ENCODE measurements around the gene UVSSA. TPM values are rescaled to one million over a fixed set of nuclear protein-coding genes. Genes with fewer than 3 reads are reported as not detected.

UVSSA gene
- total and polyA plus RNA-seq, 7 experiments from 2014 or later: 3.2 to 44.1 (median 39.3) TPM

GRCh38 chr4:1329408-1330371, 17.3 kb upstream of the UVSSA start:
- peaks cover 0 to 21% (median 9%) of the 10 kb centered on the region in 5 donors for H3K36me3 Mint-ChIP-seq
- CTCF ChIA-PET: interaction anchor here (0.5 to 2.1 kb wide), 7 partner anchors 14 to 43 kb away, joined by 3 to 6 read pairs (median 4); no protein-coding TSS in a partner anchor
- H3K27me3 Mint-ChIP-seq: no peaks in the 10 kb centered on the region
- H3K27ac Mint-ChIP-seq: peak overlapping the region; percentile 74 to 96 (median 92)
- Histone ChIP-seq H3K9me3 (ENCODE audit: control insufficient read depth in 2 of 3, low read length in 3 of 3) (no peaks in the 10 kb centered on the region), H3K27me3 (ENCODE audit: control insufficient read depth in 2 of 2, insufficient read depth in 2 of 2, low read length in 2 of 2) (no peaks in the 10 kb centered on the region), H3K36me3 (ENCODE audit: control insufficient read depth in 2 of 3, insufficient read depth in 3 of 3, low read length in 3 of 3) (peaks cover 2 to 66% (median 4%) of the 10 kb centered on the region in 3 experiments), H3K27ac (ENCODE audit: low read depth, low read length) (peak overlapping the region; percentile 38), H3K4me3 (ENCODE audit: low read length) (no peak overlapping the region), H3K4me1 (ENCODE audit: control insufficient read depth in 2 of 2, insufficient read depth in 2 of 2, low read length in 2 of 2) (peaks cover 32 to 39% of the 10 kb centered on the region in 2 donors)
- peak overlapping the region in 7 of 10 donors; percentile 72 to 80 (median 77) for H3K4me3 Mint-ChIP-seq
- peaks cover 22 to 32% (median 31%) of the 10 kb centered on the region in 7 donors for H3K4me1 Mint-ChIP-seq
- intact Hi-C loops (cut with micrococcal nuclease): loop anchor here (1.0 to 2.0 kb wide), 5 partner anchors 17 to 80 kb away; partner anchors contain the start of genes CTBP1 (in 1 of the 2), MAEA (in 1 of the 2) and UVSSA (in 1 of the 2)
- ATAC-seq (peak; percentile 31), DNase-seq (peak in 7 of 9 donors; percentile 30 to 52 (median 45))
- H3K9me3 Mint-ChIP-seq: no peaks in the 10 kb centered on the region
- POLR2A ChIA-PET: interaction anchor here (0.6 to 4.7 kb wide), 14 partner anchors 11 to 544 kb away, joined by 3 to 48 read pairs (median 3); partner anchors contain the start of genes CTBP1, MAEA and UVSSA

GRCh38 chr4:1330761-1331590, 16.0 kb upstream of the UVSSA start:
- ATAC-seq (peak; percentile 90), DNase-seq (peak in 8 of 9 donors; percentile 38 to 81 (median 74))
- ChIA-PET CTCF (interaction anchor here (0.6 to 2.1 kb wide), 5 partner anchors 12 to 45 kb away, joined by 3 to 6 read pairs (median 5); no protein-coding TSS in a partner anchor), POLR2A (interaction anchor here (0.7 to 4.7 kb wide), 9 partner anchors 9 to 382 kb away, joined by 3 to 48 read pairs (median 3); partner anchors contain the start of genes CTBP1, MAEA and UVSSA)
- peaks cover 0 to 59% (median 5%) of the 10 kb centered on the region in 3 experiments for H3K36me3 ChIP-seq (ENCODE audit: control insufficient read depth in 2 of 3, insufficient read depth in 3 of 3, low read length in 3 of 3)
- Mint-ChIP-seq H3K36me3 (peaks cover 4 to 27% (median 14%) of the 10 kb centered on the region in 5 donors), H3K9me3 (no peaks in the 10 kb centered on the region), H3K27ac (peak overlapping the region; percentile 74 to 97 (median 92)), H3K27me3 (no peaks in the 10 kb centered on the region), H3K4me1 (peaks cover 22 to 36% (median 31%) of the 10 kb centered on the region in 7 donors), H3K4me3 (peak overlapping the region; percentile 61 to 80 (median 76))
- H3K4me3 ChIP-seq (ENCODE audit: low read length): peak overlapping the region; percentile 28
- peaks cover 32 to 39% of the 10 kb centered on the region in 2 donors for H3K4me1 ChIP-seq (ENCODE audit: control insufficient read depth in 2 of 2, insufficient read depth in 2 of 2, low read length in 2 of 2)
- intact Hi-C loops (cut with micrococcal nuclease): loop anchor here (1.0 to 2.0 kb wide), 4 partner anchors 15 to 42 kb away; partner anchors contain the start of genes MAEA (in 1 of the 2) and UVSSA (in 1 of the 2)
- H3K27me3 ChIP-seq (ENCODE audit: control insufficient read depth in 2 of 2, insufficient read depth in 2 of 2, low read length in 2 of 2): no peaks in the 10 kb centered on the region
- H3K27ac ChIP-seq (ENCODE audit: low read depth, low read length): peak overlapping the region; percentile 38
- H3K9me3 ChIP-seq (ENCODE audit: control insufficient read depth in 2 of 3, low read length in 3 of 3): no peaks in the 10 kb centered on the region

GRCh38 chr4:1331591-1332353, 15.2 kb upstream of the UVSSA start:
- peaks cover 23 to 41% (median 35%) of the 10 kb centered on the region in 7 donors for H3K4me1 Mint-ChIP-seq
- H3K27me3 Mint-ChIP-seq: no peaks in the 10 kb centered on the region
- intact Hi-C loops (cut with micrococcal nuclease): loop anchor here (2.0 kb wide), 2 partner anchors 15 to 21 kb away; partner anchors contain the start of gene UVSSA (in 1 of the 2)
- H3K27ac Mint-ChIP-seq: peak overlapping the region in 7 of 9 donors; percentile 39 to 94 (median 80)
- Histone ChIP-seq H3K27ac (ENCODE audit: low read depth, low read length) (peak overlapping the region; percentile 9), H3K36me3 (ENCODE audit: control insufficient read depth in 2 of 3, insufficient read depth in 3 of 3, low read length in 3 of 3) (peaks cover 4 to 59% (median 5%) of the 10 kb centered on the region in 3 experiments), H3K4me3 (ENCODE audit: low read length) (no peak overlapping the region), H3K27me3 (ENCODE audit: control insufficient read depth in 2 of 2, insufficient read depth in 2 of 2, low read length in 2 of 2) (no peaks in the 10 kb centered on the region), H3K4me1 (ENCODE audit: control insufficient read depth in 2 of 2, insufficient read depth in 2 of 2, low read length in 2 of 2) (peaks cover 32 to 39% of the 10 kb centered on the region in 2 donors), H3K9me3 (ENCODE audit: control insufficient read depth in 2 of 3, low read length in 3 of 3) (no peaks in the 10 kb centered on the region)
- H3K9me3 Mint-ChIP-seq: no peaks in the 10 kb centered on the region
- peaks cover 4 to 33% (median 18%) of the 10 kb centered on the region in 5 donors for H3K36me3 Mint-ChIP-seq
- CTCF ChIA-PET: interaction anchor here (0.9 kb wide), 1 partner anchor 18 kb away, joined by 3 read pairs; no protein-coding TSS in a partner anchor
- POLR2A ChIA-PET: interaction anchor here (0.6 to 4.7 kb wide), 5 partner anchors 9 to 859 kb away, joined by 3 to 48 read pairs (median 3); partner anchors contain the start of genes CTBP1 and UVSSA
- peak overlapping the region in 9 of 10 donors; percentile 12 to 77 (median 42) for H3K4me3 Mint-ChIP-seq
- no peak for ATAC-seq
- no peak for DNase-seq

- Histone ChIP-seq H3K36me3 (ENCODE audit: control insufficient read depth in 2 of 3, insufficient read depth in 3 of 3, low read length in 3 of 3) (peaks cover 5 to 59% (median 11%) of the 10 kb centered on the region in 3 experiments), H3K27me3 (ENCODE audit: control insufficient read depth in 2 of 2, insufficient read depth in 2 of 2, low read length in 2 of 2) (no peaks in the 10 kb centered on the region), H3K4me1 (ENCODE audit: control insufficient read depth in 2 of 2, insufficient read depth in 2 of 2, low read length in 2 of 2) (peaks cover 32 to 39% of the 10 kb centered on the region in 2 donors), H3K4me3 (ENCODE audit: low read length) (no peak overlapping the region), H3K27ac (ENCODE audit: low read depth, low read length) (no peak overlapping the region), H3K9me3 (ENCODE audit: control insufficient read depth in 2 of 3, low read length in 3 of 3) (no peaks in the 10 kb centered on the region)
- intact Hi-C loops (cut with micrococcal nuclease): no loop called here
- no peaks in the 10 kb centered on the region for H3K9me3 Mint-ChIP-seq
- peaks cover 28 to 50% (median 35%) of the 10 kb centered on the region in 7 donors for H3K4me1 Mint-ChIP-seq
- no peak overlapping the region for H3K4me3 Mint-ChIP-seq
- ChIA-PET CTCF (interaction anchor here (0.9 kb wide), 1 partner anchor 17 kb away, joined by 3 read pairs; no protein-coding TSS in a partner anchor), POLR2A (interaction anchor here (0.6 to 4.7 kb wide), 4 partner anchors 14 to 860 kb away, joined by 3 to 48 read pairs (median 4); partner anchors contain the start of genes CTBP1 and UVSSA)
- DNase-seq: no peak
- no peaks in the 10 kb centered on the region for H3K27me3 Mint-ChIP-seq
- H3K27ac Mint-ChIP-seq: peak overlapping the region in 2 of 9 donors; percentile 80 to 83
- ATAC-seq: no peak
- peaks cover 4 to 42% (median 26%) of the 10 kb centered on the region in 5 donors for H3K36me3 Mint-ChIP-seq
Measured at GRCh38 chr4:1332686-1333085, 14.3 kb upstream of the UVSSA start.

- no peak overlapping the region for H3K4me3 Mint-ChIP-seq
- Histone ChIP-seq H3K4me1 (ENCODE audit: control insufficient read depth in 2 of 2, insufficient read depth in 2 of 2, low read length in 2 of 2) (peaks cover 32 to 38% of the 10 kb centered on the region in 2 donors), H3K9me3 (ENCODE audit: control insufficient read depth in 2 of 3, low read length in 3 of 3) (no peaks in the 10 kb centered on the region), H3K27me3 (ENCODE audit: control insufficient read depth in 2 of 2, insufficient read depth in 2 of 2, low read length in 2 of 2) (no peaks in the 10 kb centered on the region), H3K36me3 (ENCODE audit: control insufficient read depth in 2 of 3, insufficient read depth in 3 of 3, low read length in 3 of 3) (peaks cover 5 to 59% (median 14%) of the 10 kb centered on the region in 3 experiments), H3K4me3 (ENCODE audit: low read length) (no peak overlapping the region), H3K27ac (ENCODE audit: low read depth, low read length) (no peak overlapping the region)
- POLR2A ChIA-PET: interaction anchor here (1.8 to 4.7 kb wide), 2 partner anchors 13 to 84 kb away, joined by 4 to 48 read pairs; partner anchors contain the start of genes CTBP1 and UVSSA
- DNase-seq (no peak), ATAC-seq (no peak)
- intact Hi-C loops (cut with micrococcal nuclease): no loop called here
- CTCF ChIA-PET: no interaction called here
- peak overlapping the region in 1 of 9 donors; percentile 56 for H3K27ac Mint-ChIP-seq
- H3K9me3 Mint-ChIP-seq: no peaks in the 10 kb centered on the region
- H3K27me3 Mint-ChIP-seq: no peaks in the 10 kb centered on the region
- H3K4me1 Mint-ChIP-seq: peaks cover 28 to 52% (median 35%) of the 10 kb centered on the region in 7 donors
- peaks cover 4 to 45% (median 29%) of the 10 kb centered on the region in 5 donors for H3K36me3 Mint-ChIP-seq
Measured at GRCh38 chr4:1333256-1333655, 13.8 kb upstream of the UVSSA start.
